DMS 273 (cell line): Measurements from ENCODE around the gene MBLAC1.

Source experiments
- DNase-seq: peaks from one replicate; lab custom pipeline; 2025; ENCODE audit not compliant: unreplicated experiment; lab: John Stamatoyannopoulos, UW

The MBLAC1 gene

DNA sequence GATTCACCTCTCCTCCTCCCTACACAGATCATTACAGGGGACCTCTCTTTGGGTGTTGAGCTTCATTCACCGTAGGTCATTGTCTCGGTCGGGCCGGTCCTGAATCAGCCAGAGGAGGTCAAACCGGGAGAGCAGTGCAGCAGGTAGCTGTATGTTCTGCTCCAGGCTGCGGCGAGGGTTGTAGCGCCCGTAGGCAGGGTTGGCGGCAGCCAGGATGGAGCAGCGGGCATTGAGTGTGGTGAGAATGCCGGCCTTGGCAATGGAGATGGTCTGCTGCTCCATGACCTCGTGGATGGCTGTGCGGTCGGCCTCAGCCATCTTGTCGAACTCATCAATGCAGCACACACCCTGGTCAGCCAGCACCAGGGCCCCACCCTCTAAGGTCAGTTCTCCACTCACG lies 31.1 kb upstream of the MBLAC1 start:
- DNase-seq: no peak

DNA sequence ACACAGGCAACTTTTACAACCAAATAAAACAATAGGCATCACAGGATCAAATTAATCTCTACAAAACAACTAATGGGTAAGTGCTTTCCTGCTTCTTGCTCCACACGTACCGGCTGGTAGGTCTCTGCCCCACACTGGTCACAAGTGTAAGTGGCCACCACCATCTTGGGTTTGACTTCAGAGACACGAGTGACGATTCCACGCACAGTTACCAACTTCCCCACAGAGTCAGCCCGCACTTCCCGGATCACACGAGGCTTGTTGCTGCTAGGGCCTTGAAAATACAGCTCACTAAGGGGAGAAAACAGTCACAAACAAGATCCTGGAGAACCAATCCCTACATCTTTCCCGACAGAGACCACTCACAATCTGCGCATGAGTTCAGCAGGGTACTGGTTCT lies 27.9 kb upstream of the MBLAC1 start:
- no peak for DNase-seq

DNA sequence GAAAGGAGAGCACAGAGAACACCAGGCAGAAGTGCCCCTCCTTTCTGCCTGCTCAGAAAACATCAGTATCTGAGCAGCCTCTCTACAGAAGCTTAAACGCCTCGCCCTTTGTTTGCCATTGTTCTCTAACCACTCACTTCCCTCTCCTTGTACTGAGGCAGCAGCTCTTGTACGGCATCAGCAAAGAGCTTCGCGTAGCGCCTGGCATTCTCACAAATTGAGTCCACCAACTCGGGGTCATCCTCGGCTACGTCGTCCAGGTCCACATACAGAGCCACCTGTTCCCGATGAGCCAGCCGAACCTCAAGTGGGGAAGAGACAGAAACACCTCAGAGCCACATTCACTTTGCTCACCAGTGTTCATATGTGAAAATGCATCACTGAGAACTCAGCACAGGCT lies 27.3 kb upstream of the MBLAC1 start:
- no peak for DNase-seq

DNA sequence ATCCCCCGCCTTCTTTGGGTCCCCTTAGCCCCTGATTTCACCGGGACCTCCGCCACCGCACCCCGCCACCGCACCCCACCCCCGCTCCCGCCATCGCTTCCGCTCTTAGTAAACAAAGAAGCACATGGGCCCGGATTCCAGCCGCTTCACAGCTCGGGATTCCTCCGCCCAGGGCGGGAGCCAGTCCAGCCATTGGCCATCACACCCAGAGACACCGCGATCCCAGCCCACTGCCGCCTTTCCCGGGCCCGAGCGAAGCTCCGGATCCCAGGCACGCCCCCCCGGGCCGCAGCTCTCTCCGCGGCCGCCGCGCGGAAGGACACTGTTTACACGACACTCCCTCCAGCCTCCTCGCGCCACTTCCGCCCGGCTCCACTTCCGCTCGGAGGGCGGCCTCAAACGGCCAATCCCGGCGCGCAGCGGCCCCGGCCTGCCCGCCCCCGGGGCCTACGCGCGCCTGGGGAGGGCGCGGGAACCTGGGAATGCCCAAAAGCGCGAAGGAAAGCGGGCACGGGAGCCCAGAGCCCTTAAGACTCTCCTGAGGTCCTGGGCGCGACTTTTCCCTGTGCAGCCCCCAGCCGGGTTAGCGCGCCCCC lies 26.2 kb upstream of the MBLAC1 start:
- DNase-seq: peak; percentile 99

DNA sequence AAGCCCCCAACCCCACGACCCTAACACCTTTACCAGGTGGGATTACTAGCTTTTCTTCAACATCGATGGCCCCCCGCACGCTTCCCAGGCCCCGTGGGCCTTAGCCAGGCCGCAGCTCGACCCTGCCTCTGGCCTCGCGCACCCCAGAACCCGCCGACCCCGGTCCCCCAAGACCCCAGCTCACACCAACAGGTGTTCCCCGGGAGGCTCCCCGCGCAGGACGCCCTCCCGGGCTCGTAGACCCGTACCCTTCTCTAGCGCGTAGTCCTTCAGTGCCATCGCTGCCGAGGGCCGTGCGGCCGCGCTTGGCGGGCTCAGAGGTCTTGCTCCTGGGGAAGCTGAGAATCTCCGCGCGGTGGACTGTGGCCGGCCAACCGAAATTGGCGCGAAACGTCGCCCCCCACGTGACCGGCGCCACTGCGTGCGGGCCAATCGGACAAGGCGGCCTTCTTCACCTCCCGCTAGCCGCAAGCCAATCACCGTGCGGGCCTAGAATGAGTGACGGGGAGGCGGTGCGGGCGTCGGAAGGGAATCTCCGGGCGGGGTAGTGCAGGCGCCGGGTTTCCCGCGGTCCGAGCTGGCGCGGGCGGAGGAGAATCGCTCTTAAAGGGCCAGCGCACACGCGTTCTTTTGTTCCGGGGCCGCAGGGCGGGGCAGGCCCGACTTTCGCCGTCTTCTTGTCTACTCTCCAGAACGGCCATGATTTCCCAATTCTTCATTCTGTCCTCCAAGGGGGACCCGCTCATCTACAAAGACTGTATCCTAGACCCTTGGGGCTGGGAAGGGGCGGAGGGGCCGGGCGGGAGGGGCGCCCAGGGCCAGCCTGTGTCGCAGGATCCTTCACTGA lies 25.5 kb upstream of the MBLAC1 start, which contains the start of the genes AP4M1 and MCM7:
AP4M1 (plus strand) TSS at position 628 of the 847 bp plus-strand sequence; CDS start at position 700, 72 bp downstream.
MCM7 (minus strand) TSS at position 382 of the 847 bp plus-strand sequence; CDS start at position 279, 103 bp downstream.
- DNase-seq: peak; percentile 100

DNA sequence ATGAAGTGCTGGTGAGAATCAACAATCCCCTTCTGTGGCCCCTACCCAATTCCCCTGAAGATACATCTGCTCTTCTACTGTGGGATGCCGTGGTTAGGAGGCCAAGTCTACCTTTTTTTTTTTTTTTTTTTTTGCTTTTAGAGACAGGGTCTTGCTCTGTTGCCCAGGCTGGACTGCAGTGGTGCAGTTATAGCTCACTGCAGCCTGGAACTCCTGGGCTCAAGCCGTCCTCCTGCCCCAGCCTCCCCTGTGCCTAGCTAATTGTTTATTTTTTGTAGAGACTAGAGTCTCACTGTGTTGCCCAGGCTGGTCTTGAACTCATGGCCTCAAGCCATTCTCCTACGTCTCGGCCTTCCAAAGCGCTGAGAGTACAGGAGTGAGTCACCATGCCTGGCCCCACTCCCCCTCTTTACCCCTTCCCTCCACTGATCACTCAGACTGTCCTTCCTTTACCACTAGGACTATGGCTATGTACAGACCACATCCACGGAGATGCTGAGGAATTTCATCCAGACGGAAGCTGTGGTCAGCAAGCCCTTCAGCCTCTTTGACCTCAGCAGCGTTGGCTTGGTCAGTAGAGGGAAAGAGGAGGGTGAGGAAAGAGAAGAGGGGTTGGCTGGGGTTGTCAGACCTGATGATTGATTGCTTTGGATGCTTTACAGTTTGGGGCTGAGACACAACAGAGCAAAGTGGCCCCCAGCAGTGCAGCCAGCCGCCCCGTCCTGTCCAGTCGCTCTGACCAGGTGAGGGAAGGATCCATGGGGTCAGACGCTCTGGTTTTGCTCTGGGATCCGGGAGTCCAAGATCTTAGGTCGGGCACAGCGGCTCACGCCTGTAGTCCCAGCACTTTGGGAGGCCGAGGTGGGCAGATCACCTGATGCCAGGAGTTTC lies 23.6 kb upstream of the MBLAC1 start:
- DNase-seq: no peak

DNA sequence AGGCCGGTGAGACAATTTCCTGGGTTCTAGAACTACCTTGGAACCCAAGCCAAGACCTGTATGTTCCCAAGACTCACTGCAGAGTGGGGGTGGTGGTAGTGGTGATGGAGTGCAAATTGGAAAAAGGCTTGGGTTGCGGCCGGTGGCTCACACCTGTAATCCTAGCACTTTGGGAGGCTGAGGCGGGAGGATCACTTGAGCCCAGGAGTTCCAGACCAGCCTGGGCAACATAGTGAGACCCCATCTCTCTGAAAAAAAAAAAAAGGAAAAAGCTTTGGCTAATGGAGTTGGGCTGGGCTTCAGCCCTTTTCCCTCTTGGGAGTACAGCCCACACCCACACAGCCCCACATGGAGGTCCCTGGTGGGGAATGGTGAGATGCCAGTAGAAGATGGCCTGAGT lies 21.2 kb upstream of the MBLAC1 start:
- no peak for DNase-seq

DNA sequence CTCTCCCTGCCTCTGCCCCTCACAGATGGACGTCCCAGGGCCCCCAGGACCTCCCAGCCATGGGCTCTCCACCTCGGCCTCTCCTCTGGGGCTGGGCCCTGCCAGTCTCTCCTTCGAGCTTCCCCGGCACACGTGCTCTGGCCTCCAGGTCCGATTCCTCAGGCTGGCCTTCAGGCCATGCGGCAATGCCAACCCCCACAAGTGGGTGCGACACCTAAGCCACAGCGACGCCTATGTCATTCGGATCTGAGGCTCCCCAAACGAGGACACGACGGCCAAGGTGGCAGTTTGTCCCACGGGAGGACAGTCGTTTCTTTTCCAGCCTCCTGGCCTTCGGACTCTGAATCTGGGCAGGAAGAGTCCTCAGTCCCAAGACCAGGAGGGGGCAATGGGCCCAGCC lies 20.1 kb upstream of the MBLAC1 start:
- DNase-seq: no peak

DNA sequence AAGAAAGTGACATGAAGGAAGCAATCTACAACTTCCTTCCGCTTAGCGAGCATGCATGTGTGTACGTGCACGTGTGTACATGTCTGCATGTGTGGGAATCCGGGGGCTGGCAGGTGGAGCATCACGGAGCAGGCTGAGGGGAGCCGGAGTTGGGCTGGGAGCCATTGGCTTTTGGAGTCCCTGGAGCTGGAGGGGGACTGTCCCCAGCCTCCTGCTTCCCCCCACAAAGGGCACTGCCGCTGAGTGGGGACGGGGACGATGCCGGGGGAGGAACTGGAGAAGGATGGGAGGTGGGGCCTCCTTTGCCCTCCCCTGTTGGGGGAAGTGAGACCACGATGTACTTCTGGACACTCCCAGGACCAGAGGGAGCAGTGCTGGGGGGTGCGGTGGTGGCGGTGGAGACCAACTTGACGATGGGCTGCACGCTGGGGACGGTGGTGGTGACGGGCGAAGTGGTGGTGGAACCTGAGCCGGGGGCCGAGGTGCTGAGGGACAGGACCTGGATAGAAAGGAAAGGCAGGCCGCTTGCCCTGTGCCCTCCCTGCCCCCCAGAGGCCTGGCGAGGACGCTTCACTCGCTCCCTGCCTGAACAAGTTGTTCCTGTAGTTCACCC lies 19.5 kb upstream of the MBLAC1 start:
- no peak for DNase-seq

DNA sequence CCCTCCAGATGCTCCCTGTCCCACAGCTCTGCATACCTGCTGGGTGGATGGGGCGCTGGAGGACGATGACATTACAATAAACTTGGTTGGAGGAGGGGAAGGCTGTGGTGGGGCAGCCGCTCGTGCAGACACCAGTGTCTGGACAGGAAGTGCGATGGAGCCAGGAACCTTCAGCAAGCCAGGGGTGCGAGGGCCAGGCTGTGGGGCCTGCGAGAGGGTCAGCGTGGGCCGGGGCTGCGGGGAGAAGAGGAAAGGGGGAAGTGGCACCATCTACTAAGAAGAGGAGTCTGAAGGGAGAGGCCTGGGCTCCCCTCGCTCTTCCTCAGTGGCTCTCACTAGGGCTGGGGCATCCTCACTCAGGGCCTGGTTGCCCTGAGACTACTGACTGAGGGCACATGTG lies 18.9 kb upstream of the MBLAC1 start:
- DNase-seq: no peak

DNA sequence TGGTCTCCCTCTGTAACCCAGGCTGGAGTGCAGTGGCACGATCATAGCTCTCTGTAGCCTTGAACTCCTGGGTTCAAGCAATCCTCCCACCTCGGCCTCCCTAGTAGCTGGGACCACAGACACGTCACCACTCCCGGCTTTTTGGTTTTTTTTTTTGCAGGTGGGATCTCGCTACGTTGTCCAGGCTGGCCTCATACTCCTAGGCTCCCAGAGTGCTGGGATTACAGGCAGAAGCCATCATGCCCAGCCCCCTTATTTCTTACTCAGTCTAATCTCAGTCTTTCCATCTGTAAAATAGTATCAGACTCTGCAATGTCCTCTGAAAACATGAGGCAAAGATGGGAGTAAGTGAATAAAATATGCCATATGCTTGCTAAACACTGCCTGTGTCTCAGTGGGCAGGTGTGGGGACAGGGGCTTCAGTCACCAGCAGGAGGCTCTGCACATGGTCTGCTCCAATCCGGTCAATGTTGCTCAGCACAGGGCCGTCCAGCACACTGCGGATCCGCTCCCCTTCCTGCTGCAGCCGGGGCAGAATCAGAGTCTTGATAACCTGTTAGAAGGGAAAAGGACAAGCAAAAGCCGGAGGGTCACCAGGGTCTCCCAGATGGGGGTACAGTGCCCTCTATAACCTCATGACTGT lies 17.1 kb upstream of the MBLAC1 start:
- DNase-seq: no peak

DNA sequence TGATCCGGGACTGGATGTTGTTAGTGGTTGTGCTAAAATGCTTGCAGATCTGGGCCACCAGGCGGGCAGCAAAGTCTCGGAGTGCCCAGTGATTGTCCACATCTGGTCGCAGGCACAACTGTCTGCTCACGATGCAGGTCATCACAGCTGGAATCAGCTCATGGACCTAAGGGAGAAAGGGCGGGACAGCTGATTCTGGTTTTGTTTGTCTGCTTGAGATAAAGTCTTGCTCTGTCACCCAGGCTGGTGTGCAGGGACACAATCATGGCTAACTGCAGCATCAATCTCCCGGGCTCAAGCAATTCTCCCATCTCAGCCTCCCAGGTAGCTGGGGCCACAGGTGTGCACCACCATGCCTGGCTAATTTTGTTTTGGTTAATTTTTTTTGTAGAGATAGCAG lies 15.6 kb upstream of the MBLAC1 start:
- no peak for DNase-seq

DNA sequence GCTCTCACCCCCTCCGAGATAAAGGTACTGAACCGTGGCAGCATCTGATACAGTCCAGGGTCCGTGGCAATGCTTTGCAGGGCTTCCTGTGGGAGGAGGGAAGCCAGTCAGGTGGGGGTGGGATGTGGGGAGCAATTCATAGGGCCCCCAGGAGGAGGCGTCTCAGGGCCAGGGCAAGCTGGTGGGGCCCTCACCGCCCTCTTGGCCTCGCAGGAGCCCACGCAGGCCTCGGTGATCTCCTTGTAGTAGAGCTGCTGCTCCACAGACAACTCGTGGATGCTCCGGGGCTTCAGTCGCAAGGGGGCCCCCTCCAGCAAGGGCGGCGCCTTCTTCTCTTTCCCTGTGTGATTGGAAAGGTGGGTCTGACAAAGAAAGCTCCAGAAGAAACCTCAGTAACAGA lies 14.9 kb upstream of the MBLAC1 start:
- no peak for DNase-seq

DNA sequence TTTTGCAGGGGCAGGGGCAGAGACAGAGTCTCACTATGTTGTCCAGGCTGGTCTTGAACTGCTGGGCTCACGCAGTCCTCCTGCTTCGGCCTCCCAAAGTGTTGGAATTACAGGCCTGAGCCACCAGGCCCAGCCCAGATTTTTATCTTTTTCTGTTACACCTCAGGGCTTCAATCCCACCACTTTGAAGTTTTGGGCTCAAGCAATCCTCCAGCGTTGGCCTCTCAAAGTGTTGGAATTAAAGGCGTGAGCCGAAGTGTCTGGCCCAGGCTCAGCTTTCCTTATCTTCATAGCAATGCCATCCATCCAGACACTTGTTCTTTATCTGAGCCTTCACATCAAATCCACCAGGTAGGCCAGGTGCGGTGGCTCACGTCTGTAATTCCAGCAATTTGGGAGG lies 11.7 kb upstream of the MBLAC1 start:
- DNase-seq: no peak

DNA sequence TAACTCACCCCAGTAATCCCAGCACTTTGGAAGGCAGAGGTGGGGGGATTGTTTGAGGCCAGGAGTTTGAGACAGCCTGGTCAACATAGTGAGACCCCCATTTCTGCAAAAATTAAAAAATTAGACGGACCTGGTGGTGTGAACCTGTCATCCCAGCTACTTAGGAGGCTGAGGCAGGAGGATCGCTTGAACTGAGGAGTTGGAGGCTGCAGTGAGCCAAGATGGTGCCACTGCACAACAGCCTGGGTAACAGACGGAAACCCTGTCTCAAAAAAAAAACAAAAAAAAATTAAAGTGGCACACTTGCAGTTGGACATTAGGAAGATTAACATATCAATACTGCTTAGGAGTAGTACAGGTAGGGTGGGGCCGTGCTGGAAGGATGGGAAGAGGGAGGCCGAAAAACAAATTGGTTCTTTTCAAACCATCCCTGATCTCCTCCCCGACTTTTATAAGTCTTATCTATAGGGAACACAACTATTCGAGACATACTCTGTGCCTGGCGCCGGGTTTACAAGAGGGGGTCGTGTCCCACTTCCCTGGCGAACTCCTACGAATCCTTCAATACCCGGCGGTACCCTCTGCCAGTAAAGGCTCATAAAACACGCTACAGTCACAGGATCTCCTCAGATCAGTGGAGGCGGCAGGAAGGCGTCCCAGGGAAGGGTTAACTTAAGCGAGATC lies 8.2 kb upstream of the MBLAC1 start:
- DNase-seq: no peak

DNA sequence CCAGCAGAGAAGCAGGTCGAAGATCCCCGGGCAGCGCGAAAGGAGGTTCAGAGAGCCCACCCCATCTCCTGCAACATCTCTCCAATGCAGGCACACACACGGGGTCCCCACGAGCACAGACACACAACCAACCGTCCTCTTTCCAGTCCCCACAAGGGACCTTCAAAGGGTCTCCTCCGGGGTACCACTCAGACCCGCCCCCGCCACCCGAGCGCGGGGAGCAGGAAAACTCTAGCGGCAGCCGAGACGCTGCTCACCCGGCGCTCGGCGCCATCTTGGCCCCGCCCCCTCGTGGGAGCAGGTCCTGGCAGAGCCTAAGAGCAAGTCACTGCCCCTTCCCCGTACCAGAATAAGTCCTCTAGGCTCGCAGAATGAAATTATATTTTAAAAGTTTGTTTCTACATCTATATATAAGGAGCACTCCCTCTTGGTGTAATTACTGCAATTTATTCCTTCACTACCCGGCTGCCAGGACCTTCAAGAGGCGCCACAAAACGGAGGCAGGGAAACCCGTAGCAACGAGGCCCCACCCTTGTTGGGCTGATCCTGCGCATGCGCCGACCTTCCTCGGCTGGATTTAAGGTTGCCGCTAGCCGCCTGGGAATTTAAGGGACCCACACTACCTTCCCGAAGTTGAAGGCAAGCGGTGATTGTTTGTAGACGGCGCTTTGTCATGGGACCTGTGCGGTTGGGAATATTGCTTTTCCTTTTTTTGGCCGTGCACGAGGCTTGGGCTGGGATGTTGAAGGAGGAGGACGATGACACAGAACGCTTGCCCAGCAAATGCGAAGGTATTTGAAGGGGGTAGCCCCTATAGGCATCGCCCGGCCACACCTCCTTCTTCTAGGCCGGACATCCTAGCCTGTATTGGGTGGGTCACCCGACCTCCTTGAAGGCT lies 7.4 kb upstream of the MBLAC1 start, which contains the start of the genes CNPY4 and TAF6:
CNPY4 (plus strand) TSS at position 563 of the 898 bp plus-strand sequence; CDS start at position 674, 111 bp downstream.
TAF6 (minus strand) TSS at position 287 of the 898 bp plus-strand sequence. CDS start 5,149 bp downstream, outside the sequence.
- peak; percentile 99 for DNase-seq

DNA sequence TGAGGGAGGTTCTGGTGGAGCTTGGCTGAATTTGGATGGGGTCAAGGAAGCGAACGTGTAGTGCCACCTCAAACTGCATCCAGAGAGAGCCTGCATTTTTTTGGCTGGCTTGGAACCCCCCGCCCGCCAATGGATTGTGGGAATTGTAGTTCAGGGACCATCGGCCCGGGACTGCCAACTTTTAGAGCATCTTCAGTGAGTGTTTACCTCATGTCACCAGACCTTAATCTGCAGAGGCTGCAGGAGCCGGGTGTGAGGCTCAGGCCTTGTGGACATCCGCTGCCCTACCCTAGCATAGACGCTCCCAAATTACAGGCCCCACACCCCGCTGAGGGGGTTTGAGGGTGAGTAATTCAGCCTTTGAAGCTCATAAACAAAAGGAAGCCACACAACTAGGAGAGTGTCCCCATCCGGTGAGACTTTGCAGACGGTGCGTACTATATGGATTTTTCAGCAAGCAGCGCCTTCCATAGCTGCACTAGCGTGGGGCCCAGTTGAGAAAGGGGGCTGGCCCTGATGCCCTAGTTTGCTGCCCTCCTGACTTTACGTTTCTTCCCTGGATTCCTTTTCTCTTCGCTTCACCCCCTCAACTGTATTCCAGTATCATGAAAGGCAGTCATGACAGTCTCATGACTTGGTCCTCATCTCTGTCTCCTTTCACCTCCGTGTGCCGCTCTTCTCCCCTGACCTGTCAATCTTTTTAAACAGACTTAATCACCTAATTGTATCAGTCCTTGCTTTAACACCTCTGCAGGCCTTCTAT lies 6.6 kb upstream of the MBLAC1 start:
- peak; percentile 92 for DNase-seq

DNA sequence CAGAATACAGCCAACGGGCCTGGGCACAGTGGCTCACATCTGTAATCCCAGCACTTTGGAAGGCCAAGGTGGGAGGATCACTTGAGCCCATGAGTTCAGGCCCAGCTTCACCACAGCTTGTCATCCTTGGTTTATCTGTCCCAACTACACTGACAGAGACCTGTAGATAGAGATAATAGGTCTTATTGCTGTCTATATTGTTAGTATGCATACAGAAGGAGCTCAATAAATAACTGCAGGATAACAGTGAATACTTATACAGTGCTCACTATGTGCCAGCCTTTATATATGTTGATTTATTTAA lies 6.1 kb upstream of the MBLAC1 start:
- DNase-seq: no peak
